Measurements from ENCODE around the gene DCP1B. TPM values are rescaled to one million over a fixed set of nuclear protein-coding genes. Genes with fewer than 3 reads are reported as not detected.

The DCP1B gene
- total RNA-seq, 6 experiments from 2014 or later: 4.1 to 7.6 (median 6.0) TPM

GRCh38 chr12:1915082-1915968 lies 88.9 kb downstream of the DCP1B start:
- H3K4me1 ChIP-seq: no peaks in the 10 kb centered on the region
- WGBS (ENCODE audit: insufficient coverage, low coverage, low lambda C conversion rate, missing lambda C conversion rate): 85% methylated on average over 8 of the region's 18 CpGs
- H3K36me3 ChIP-seq: no peaks in the 10 kb centered on the region
- no peak for TF ChIP-seq CTCF (IDR thresholded peaks at IDR 0.05)
- TF ChIP-seq POLR2A (IDR thresholded peaks at IDR 0.05): no peak
- no peak overlapping the region for H3K4me3 ChIP-seq
- no peaks in the 10 kb centered on the region for H3K9me3 ChIP-seq
- no peak overlapping the region for H3K27ac ChIP-seq
- DNase-seq: peak in 2 of 3 donors; percentile 10 to 36
- intact Hi-C loops (cut with DNase I): loop anchor here in 1 of 2 donors (10.0 kb wide), 1 partner anchor 91 kb away; the partner anchor contains the start of gene LRTM2
- H3K27me3 ChIP-seq: no peaks in the 10 kb centered on the region
- no peak for ATAC-seq

- H3K4me3 ChIP-seq: no peak overlapping the region
- H3K4me1 ChIP-seq: no peaks in the 10 kb centered on the region
- H3K27ac ChIP-seq: no peak overlapping the region
- no peaks in the 10 kb centered on the region for H3K27me3 ChIP-seq
- intact Hi-C loops (cut with DNase I): loop anchor here in 1 of 2 donors (10.0 kb wide), 1 partner anchor 90 kb away; the partner anchor contains the start of gene LRTM2
- no peak for ATAC-seq
- 76% methylated on average over 8 of the region's 17 CpGs for WGBS (ENCODE audit: insufficient coverage, low coverage, low lambda C conversion rate, missing lambda C conversion rate)
- peak in 1 of 3 donors; percentile 38 for DNase-seq
- H3K9me3 ChIP-seq: no peaks in the 10 kb centered on the region
- TF ChIP-seq CTCF (IDR thresholded peaks at IDR 0.05) (no peak), POLR2A (IDR thresholded peaks at IDR 0.05) (no peak)
- H3K36me3 ChIP-seq: no peaks in the 10 kb centered on the region
These were observed 89.9 kb downstream of the DCP1B start for GRCh38 chr12:1914114-1914911.

GRCh38 chr12:1913377-1914113 lies 90.7 kb downstream of the DCP1B start:
- Histone ChIP-seq H3K9me3 (no peaks in the 10 kb centered on the region), H3K36me3 (no peaks in the 10 kb centered on the region), H3K4me1 (no peaks in the 10 kb centered on the region), H3K27ac (no peak overlapping the region), H3K4me3 (no peak overlapping the region), H3K27me3 (no peaks in the 10 kb centered on the region)
- DNase-seq: no peak
- ATAC-seq: no peak
- TF ChIP-seq CTCF (IDR thresholded peaks at IDR 0.05) (no peak), POLR2A (IDR thresholded peaks at IDR 0.05) (no peak)
- 84% methylated on average over 8 of the region's 12 CpGs for whole genome bisulfite sequencing (ENCODE audit: insufficient coverage, low coverage, low lambda C conversion rate, missing lambda C conversion rate)
- intact Hi-C loops (cut with DNase I): loop anchor here in 1 of 2 donors (10.0 kb wide), 1 partner anchor 89 kb away; the partner anchor contains the start of gene LRTM2

Data from right lobe of liver (tissue), 6 donors.